H1 (cell line): ENCODE measurements around the gene RTN4IP1. TPM values are rescaled to one million over a fixed set of nuclear protein-coding genes. Genes with fewer than 3 reads are reported as not detected.

Experiments used
- CTCF ChIA-PET: fragments of 300-600 bp; sonication (Branson Sonifier 250); formaldehyde crosslinking; loops from one replicate; lab custom pipeline; 2021; ENCODE audit not compliant: partially characterized antibody; lab: Charles Lee
- POLR2A ChIA-PET: fragments of 300-600 bp; sonication (Branson Sonifier 250); formaldehyde crosslinking; loops from one replicate; lab custom pipeline; 2021; ENCODE audit warnings: inconsistent platforms; ENCODE audit not compliant: partially characterized antibody; lab: Charles Lee
- DNase-seq, 2 experiments: peaks; one replicate each; pipeline versions ENCODE4 v3.0.0 to v3.0.0-alpha.2; 2010 to 2022; ENCODE audit warnings: low spot score in 2 of 2, low read depth in 1 of 2, mixed read lengths in 1 of 2
- FAIRE-seq: peaks from 2 replicates; lab custom pipeline; 2011; peaks lifted over from hg19 to GRCh38; lab: Jason Lieb, UNC
- H2AFZ ChIP-seq: 2 replicates; pipeline ENCODE4 v1.8.1; 2012; ENCODE audit warnings: low read length, inconsistent platforms
- H2AK5ac ChIP-seq: 2 replicates; pipeline ENCODE4 v1.6.1; 2013; ENCODE audit warnings: low read depth, low read length
- H2BK120ac ChIP-seq: replicated peaks from 2 replicates; pipeline ENCODE3; 2013; ENCODE audit warnings: low read depth, low read length, inconsistent platforms
- H2BK12ac ChIP-seq: 2 replicates; pipeline ENCODE4 v1.6.1; 2013; ENCODE audit warnings: low read depth, low read length
- H2BK15ac ChIP-seq: 2 replicates; pipeline ENCODE4 v1.6.1; 2013; ENCODE audit warnings: low read length
- H2BK20ac ChIP-seq: 2 replicates; pipeline ENCODE4 v1.6.1; 2013; ENCODE audit warnings: low read length
- H2BK5ac ChIP-seq: 2 replicates; pipeline ENCODE4 v1.6.1; 2013; ENCODE audit warnings: low read depth, low read length
- H3K14ac ChIP-seq: 2 replicates; pipeline ENCODE4 v1.6.1; 2013; ENCODE audit warnings: inconsistent platforms; ENCODE audit not compliant: insufficient read length
- H3K18ac ChIP-seq: 2 replicates; pipeline ENCODE4 v1.6.1; 2013; ENCODE audit warnings: low read length; ENCODE audit errors: extremely low read depth
- H3K23ac ChIP-seq: 2 replicates; pipeline ENCODE4 v1.6.1; 2013; ENCODE audit warnings: inconsistent platforms; ENCODE audit not compliant: insufficient read length
- H3K23me2 ChIP-seq: 2 replicates; pipeline ENCODE4 v1.6.1; 2013; ENCODE audit warnings: low read depth, low read length
- H3K27ac ChIP-seq: 2 replicates; pipeline ENCODE4 v1.6.1; 2011; ENCODE audit warnings: low read depth, low read length, inconsistent platforms
- H3K27me3 ChIP-seq, 4 experiments: replicated peaks in 1 of 4; 1 replicate in 1 of 4; 2 replicates in 3 of 4; pipeline versions ENCODE4 v1.6.1 to v1.8.1; 2011 to 2013; ENCODE audit warnings: low read length in 3 of 4, mild to moderate bottlenecking in 3 of 4, inconsistent platforms in 2 of 4, mixed read lengths in 2 of 4, moderate library complexity in 1 of 4; ENCODE audit not compliant: control insufficient read depth in 3 of 4, insufficient read depth in 3 of 4; ENCODE audit errors: extremely low read depth in 1 of 4
- H3K36me3 ChIP-seq, 4 experiments: 2 replicates each; pipeline versions ENCODE4 v1.6.1 to v1.8.1; 2011 to 2013; ENCODE audit warnings: mild to moderate bottlenecking in 4 of 4, low read length in 3 of 4, moderate library complexity in 2 of 4, control low read depth in 1 of 4, inconsistent platforms in 1 of 4; ENCODE audit not compliant: insufficient read depth in 4 of 4, control insufficient read depth in 2 of 4
- H3K4ac ChIP-seq: replicated peaks from 2 replicates; pipeline ENCODE3; 2013; ENCODE audit warnings: low read length, low read depth, mixed read lengths, inconsistent platforms; ENCODE audit not compliant: insufficient read length
- H3K4me1 ChIP-seq, 4 experiments: replicated peaks in 1 of 4; 1 replicate in 1 of 4; 2 replicates in 3 of 4; pipeline versions ENCODE4 v1.6.1 to v1.8.1; 2011 to 2013; ENCODE audit warnings: low read length in 3 of 4, inconsistent platforms in 2 of 4, mixed read lengths in 1 of 4; ENCODE audit not compliant: insufficient read depth in 4 of 4, control insufficient read depth in 3 of 4
- H3K4me2 ChIP-seq, 2 experiments: 2 replicates each; pipeline versions ENCODE4 v1.6.1 to v1.8.1; 2011 to 2013; ENCODE audit warnings: low read depth in 2 of 2, low read length in 2 of 2, control low read depth in 1 of 2, inconsistent platforms in 1 of 2, mild to moderate bottlenecking in 1 of 2; ENCODE audit not compliant: insufficient read depth in 1 of 2
- H3K4me3 ChIP-seq, 4 experiments: fragments of 200-600, 300-600 bp in 1 of 4; sonication (generic), shearing (Covaris generic), sonication (Bioruptor Twin) in 1 of 4; 2 replicates each; pipeline versions ENCODE4 v1.5.1 to v1.8.1; 2011 to 2016; ENCODE audit warnings: low read length in 4 of 4, low read depth in 3 of 4, control low read depth in 2 of 4, inconsistent platforms in 2 of 4, mild to moderate bottlenecking in 2 of 4, mixed read lengths in 1 of 4, moderate library complexity in 1 of 4; ENCODE audit not compliant: insufficient read depth in 2 of 4; ENCODE audit errors: extremely low read depth in 1 of 4
- H3K56ac ChIP-seq: replicated peaks from 2 replicates; pipeline ENCODE3; 2013; ENCODE audit warnings: low read depth, mild to moderate bottlenecking, mixed read lengths, low read length, inconsistent platforms; ENCODE audit not compliant: insufficient read length
- H3K79me1 ChIP-seq: 2 replicates; pipeline ENCODE4 v1.6.1; 2013; ENCODE audit warnings: low read depth, low read length, control low read depth
- H3K79me2 ChIP-seq, 2 experiments: 2 replicates each; pipeline versions ENCODE4 v1.6.1 to v1.8.1; 2012 to 2013; ENCODE audit warnings: low read length in 2 of 2, mild to moderate bottlenecking in 2 of 2, inconsistent platforms in 1 of 2; ENCODE audit not compliant: insufficient read depth in 2 of 2, control insufficient read depth in 1 of 2
- H3K9ac ChIP-seq, 4 experiments: replicated peaks in 1 of 4; 1 replicate in 1 of 4; 2 replicates in 3 of 4; pipeline versions ENCODE4 v1.6.1 to v1.8.1; 2011 to 2013; ENCODE audit warnings: low read depth in 3 of 4, low read length in 3 of 4, control low read depth in 2 of 4, mild to moderate bottlenecking in 2 of 4, moderate library complexity in 2 of 4, inconsistent platforms in 1 of 4; ENCODE audit errors: extremely low read depth in 1 of 4
- H3K9me3 ChIP-seq, 2 experiments: 2 replicates each; pipeline versions ENCODE4 v1.6.1 to v1.8.1; 2012 to 2013; ENCODE audit warnings: mild to moderate bottlenecking in 2 of 2, moderate library complexity in 2 of 2, control low read depth in 1 of 2, inconsistent platforms in 1 of 2, low read depth in 1 of 2, low read length in 1 of 2, mixed read lengths in 1 of 2; ENCODE audit not compliant: insufficient read depth in 2 of 2
- H4K20me1 ChIP-seq, 2 experiments: replicated peaks in 1 of 2; 2 replicates each; pipeline versions ENCODE3 to v1.8.1; 2011 to 2013; ENCODE audit warnings: inconsistent platforms in 2 of 2, low read length in 2 of 2, mild to moderate bottlenecking in 1 of 2; ENCODE audit not compliant: insufficient read depth in 2 of 2, control insufficient read depth in 1 of 2
- H4K5ac ChIP-seq: 2 replicates; pipeline ENCODE4 v1.6.1; 2013; ENCODE audit warnings: low read length, low read depth, mixed read lengths, inconsistent platforms; ENCODE audit not compliant: insufficient read length
- H4K8ac ChIP-seq: 2 replicates; pipeline ENCODE4 v1.8.0; 2013; ENCODE audit warnings: mild to moderate bottlenecking, moderate library complexity, low read length, inconsistent platforms; ENCODE audit not compliant: insufficient read depth; ENCODE audit errors: extremely low read depth
- H4K91ac ChIP-seq: replicated peaks from 2 replicates; pipeline ENCODE3; 2013; ENCODE audit warnings: low read length, mixed read lengths, inconsistent platforms; ENCODE audit not compliant: insufficient read length
- ASH2L ChIP-seq: fragments of 200-600, 300-600 bp; sonication (generic); IDR thresholded peaks from one replicate; pipeline ENCODE4 v1.7.1; 2017; ENCODE audit warnings: low read length
- FOSL1 ChIP-seq: IDR thresholded peaks from 2 replicates; pipeline ENCODE4 v1.6.1; 2011; ENCODE audit warnings: mild to moderate bottlenecking, low read depth, low read length, moderate library complexity; ENCODE audit not compliant: insufficient read depth
- POU5F1 ChIP-seq: IDR thresholded peaks from 2 replicates; pipeline ENCODE4 v1.6.1; 2011; ENCODE audit warnings: low read depth, mild to moderate bottlenecking, low read length, moderate library complexity
- RXRA ChIP-seq: IDR thresholded peaks from 2 replicates; pipeline ENCODE4 v1.6.1; 2011; ENCODE audit warnings: low read depth, mild to moderate bottlenecking, low read length, moderate library complexity; ENCODE audit not compliant: insufficient read depth
- SIX5 ChIP-seq: IDR thresholded peaks from 2 replicates; pipeline ENCODE4 v1.6.1; 2011; ENCODE audit warnings: mild to moderate bottlenecking, low read depth, low read length
- SUZ12 ChIP-seq: fragments of 200-600 bp; sonication (generic); IDR thresholded peaks from 2 replicates; pipeline ENCODE4 v1.6.1; 2012; ENCODE audit warnings: mild to moderate bottlenecking, inconsistent platforms, low read length, moderate library complexity, mixed read lengths
- TAF7 ChIP-seq: optimal IDR thresholded peaks from 2 replicates; pipeline ENCODE3; 2011; ENCODE audit warnings: low read depth, mild to moderate bottlenecking, inconsistent platforms, low read length, moderate library complexity, borderline replicate concordance
- TEAD4 ChIP-seq: IDR thresholded peaks from 2 replicates; pipeline ENCODE4 v1.6.1; 2012; ENCODE audit warnings: low read depth, low read length, inconsistent platforms, mixed read lengths
- ZNF274 ChIP-seq: IDR thresholded peaks from 2 replicates; pipeline ENCODE4 v1.7.0; 2012; ENCODE audit warnings: low read length, borderline replicate concordance; ENCODE audit errors: extremely low read depth
- WGBS, 2 experiments: shearing (Covaris generic) in 1 of 2; methylation state at CpG; one replicate each; pipeline versions ENCODE4 v1.1.6 to v1.1.7; 2013 to 2015; ENCODE audit warnings: low lambda C conversion rate in 2 of 2, mixed read lengths in 2 of 2, inconsistent platforms in 1 of 2, low coverage in 1 of 2, missing lambda C conversion rate in 1 of 2; ENCODE audit not compliant: insufficient replicate concordance in 2 of 2, insufficient coverage in 1 of 2, insufficient read length in 1 of 2; ENCODE audit errors: extremely low coverage in 1 of 2, missing lambda C conversion rate in 1 of 2; 5-methylcytosine and 5-hydroxymethylcytosine counted together
- polyA plus RNA-seq, 7 experiments: library from polyadenylated mRNA; depleted of rRNA in 3 of 7; stranded (reverse) in 5 of 7; unstranded in 2 of 7; fragments of >200 nt in 5 of 7; fragments of 200-250 nt in 2 of 7; gene quantifications; 1 replicate in 5 of 7; 2 replicates in 1 of 7; 4 replicates in 1 of 7; pipeline versions ENCODE4 v1.2.1 to v1.2.3, GENCODE V29; 2011 to 2013; ENCODE audit warnings: missing spikeins in 2 of 7, mixed read lengths in 2 of 7
- total RNA-seq: library from RNA; stranded (reverse); fragmentation: NEBNext Ultra II Directional; extraction: Animal tissue kit (Norgen Biotek cat#: 25700); gene quantifications from 2 replicates; pipeline ENCODE4 v1.2.1, GENCODE V29; 2021
- TF ChIP-seq, protein P1 (sequence below): IDR thresholded peaks from 2 replicates; pipeline ENCODE4 v1.6.1; 2011; ENCODE audit warnings: low read depth, mild to moderate bottlenecking, low read length; ENCODE audit not compliant: insufficient read depth
- TF ChIP-seq, protein P2 (sequence below): IDR thresholded peaks from 2 replicates; pipeline ENCODE4 v1.6.1; 2012; ENCODE audit warnings: low read length, inconsistent platforms

RTN4IP1 gene
- total and polyA plus RNA-seq, 2 of the 8 experiments (the other 6 are each of a cell fraction or from before 2014, with no cell fraction given): 14.6 to 19.5 TPM

DNA sequence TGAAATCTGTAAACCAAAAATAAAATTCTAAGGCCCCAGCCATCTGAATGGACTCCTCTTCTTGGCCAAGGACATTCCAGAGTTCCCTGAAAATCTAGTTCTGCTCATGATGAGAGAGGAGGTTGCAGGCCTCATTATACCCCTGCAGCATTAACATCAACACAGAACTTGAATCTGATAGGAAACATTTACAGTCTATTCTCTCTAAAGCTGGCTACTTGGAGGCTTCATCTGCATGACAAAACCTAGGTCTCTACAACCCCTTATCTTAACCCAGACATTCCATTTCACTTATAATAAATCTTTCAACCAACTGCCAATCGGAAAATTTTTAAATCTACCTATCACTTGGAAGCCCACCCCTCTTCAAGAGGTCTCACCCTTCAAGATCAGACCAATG lies 15.7 kb downstream of the RTN4IP1 start:
- Histone ChIP-seq H3K4me3 (peak overlapping the region in 1 of 4 experiments; percentile 31; a peak in 2 of 8 replicates), H4K8ac (no peak overlapping the region), H3K14ac (no peak overlapping the region), H3K56ac (no peak overlapping the region), H3K9ac (no peak overlapping the region), H3K36me3 (peaks cover 0 to 7% (median 3%) of the 10 kb centered on the region in 4 experiments; a peak in 2 of 8 replicates), H3K4ac (no peak overlapping the region), H3K79me1 (no peaks in the 10 kb centered on the region), H3K18ac (peak overlapping the region; percentile 49; the same call in 1 of the 2 replicates), H3K4me2 (peak overlapping the region; percentile 9 to 37), H2BK12ac (0 out of 2 replicates have a peak overlapping the region, but pooled peaks have one; percentile 21), H3K23ac (no peak overlapping the region), H2BK5ac (peak overlapping the region; percentile 89; the same call in 1 of the 2 replicates), H2BK20ac (no peak overlapping the region), H3K4me1 (peaks cover 9 to 18% (median 12%) of the 10 kb centered on the region in 4 experiments; a peak in 6 of 7 replicates), H2AK5ac (no peak overlapping the region), H3K27ac (peak overlapping the region; percentile 50; the same call in 1 of the 2 replicates), H3K27me3 (no peaks in the 10 kb centered on the region), H4K5ac (peak overlapping the region; percentile 57), H2BK120ac (peak overlapping the region; percentile 80), H4K20me1 (no peaks in the 10 kb centered on the region), H2AFZ (no peak overlapping the region), H2BK15ac (no peak overlapping the region), H3K79me2 (no peaks in the 10 kb centered on the region), H3K23me2 (no peaks in the 10 kb centered on the region), H4K91ac (peak overlapping the region; percentile 29), H3K9me3 (no peaks in the 10 kb centered on the region)
- no peak for DNase-seq
- ChIA-PET CTCF (interaction anchor here (1.0 to 1.3 kb wide), 3 partner anchors 23 to 384 kb away, joined by 3 to 5 read pairs (median 3); no protein-coding TSS in a partner anchor), POLR2A (interaction anchor here (0.6 to 1.7 kb wide), 6 partner anchors 13 to 359 kb away, joined by 3 to 8 read pairs (median 4); no protein-coding TSS in a partner anchor)
- 33 to 100% methylated on average over 1 of the region's 1 CpG for WGBS, 2 experiments
- peak; percentile 66 for FAIRE-seq
- TF ChIP-seq TEAD4 (peak; percentile 3; the same call in 1 of the 2 replicates), RXRA (no peak), FOSL1 (no peak), TAF7 (no peak), POU5F1 (peak; percentile 74), SIX5 (no peak), ASH2L (no peak), SUZ12 (no peak), ZNF274 (no peak)
- TF ChIP-seq, protein P1, sequence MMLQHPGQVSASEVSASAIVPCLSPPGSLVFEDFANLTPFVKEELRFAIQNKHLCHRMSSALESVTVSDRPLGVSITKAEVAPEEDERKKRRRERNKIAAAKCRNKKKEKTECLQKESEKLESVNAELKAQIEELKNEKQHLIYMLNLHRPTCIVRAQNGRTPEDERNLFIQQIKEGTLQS: no peak
- TF ChIP-seq, protein P2, sequence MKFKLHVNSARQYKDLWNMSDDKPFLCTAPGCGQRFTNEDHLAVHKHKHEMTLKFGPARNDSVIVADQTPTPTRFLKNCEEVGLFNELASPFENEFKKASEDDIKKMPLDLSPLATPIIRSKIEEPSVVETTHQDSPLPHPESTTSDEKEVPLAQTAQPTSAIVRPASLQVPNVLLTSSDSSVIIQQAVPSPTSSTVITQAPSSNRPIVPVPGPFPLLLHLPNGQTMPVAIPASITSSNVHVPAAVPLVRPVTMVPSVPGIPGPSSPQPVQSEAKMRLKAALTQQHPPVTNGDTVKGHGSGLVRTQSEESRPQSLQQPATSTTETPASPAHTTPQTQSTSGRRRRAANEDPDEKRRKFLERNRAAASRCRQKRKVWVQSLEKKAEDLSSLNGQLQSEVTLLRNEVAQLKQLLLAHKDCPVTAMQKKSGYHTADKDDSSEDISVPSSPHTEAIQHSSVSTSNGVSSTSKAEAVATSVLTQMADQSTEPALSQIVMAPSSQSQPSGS: no peak
